OCI-LY7 (cell line): ENCODE data around the gene SNX27. TPM values are rescaled to one million over a fixed set of nuclear protein-coding genes. Genes with fewer than 3 reads are reported as not detected.
A peak's percentile ranks its signal among the peaks of the same experiment; 100 is the strongest.

ENCODE experiments used
- BruUV-seq: library from RNA; stranded (reverse); fragments of 400-500 nt; replicated peaks from 2 replicates; lab custom pipeline; 2021; lab: Mats Ljungman, UMichigan
- CTCF ChIA-PET: fragments of 300-600 bp; sonication (Branson Sonifier 250); formaldehyde crosslinking; loops from one replicate; lab custom pipeline; 2022; ENCODE audit warnings: antibody characterized with exemption; ENCODE audit not compliant: unreplicated experiment; lab: Charles Lee
- POLR2A ChIA-PET: fragments of 300-600 bp; sonication (Branson Sonifier 250); formaldehyde crosslinking; loops from one replicate; lab custom pipeline; 2022; ENCODE audit warnings: antibody characterized with exemption; lab: Charles Lee
- DNase-seq: peaks from one replicate; pipeline ENCODE4 v3.0.0-alpha.2; 2015; ENCODE audit warnings: low spot score
- H2AFZ ChIP-seq: fragments of 200-600 bp; sonication (generic), shearing (Covaris generic); 2 replicates; pipeline ENCODE4 v1.6.1; 2014; ENCODE audit warnings: mild to moderate bottlenecking, antibody characterized with exemption, low read length, moderate library complexity
- H3K27ac ChIP-seq: fragments of 200-600 bp; sonication (generic); 2 replicates; pipeline ENCODE4 v1.5.1; 2014; ENCODE audit warnings: mixed run types, low read depth, mild to moderate bottlenecking, moderate library complexity, low read length, inconsistent platforms; ENCODE audit not compliant: poor library complexity, severe bottlenecking
- H3K36me3 ChIP-seq: fragments of 200-600 bp; sonication (generic); 2 replicates; pipeline ENCODE4 v1.6.1; 2014; ENCODE audit warnings: mild to moderate bottlenecking, antibody characterized with exemption, low read length, moderate library complexity, mixed read lengths; ENCODE audit not compliant: insufficient read depth
- H3K4me1 ChIP-seq: fragments of 200-600 bp; sonication (generic); 2 replicates; pipeline ENCODE4 v1.5.1; 2014; ENCODE audit warnings: mild to moderate bottlenecking, low read length; ENCODE audit not compliant: insufficient read depth, poor library complexity, severe bottlenecking
- H3K4me2 ChIP-seq: fragments of 200-600 bp; sonication (generic); 2 replicates; pipeline ENCODE4 v1.6.1; 2014; ENCODE audit warnings: mild to moderate bottlenecking, low read length
- H3K4me3 ChIP-seq: fragments of 200-600 bp; sonication (generic); 2 replicates; pipeline ENCODE4 v1.5.1; 2014; ENCODE audit warnings: mild to moderate bottlenecking, low read depth, low read length; ENCODE audit not compliant: poor library complexity, severe bottlenecking
- H3K79me2 ChIP-seq: fragments of 200-600 bp; sonication (generic); 2 replicates; pipeline ENCODE4 v1.6.1; 2016; ENCODE audit warnings: low read depth, mild to moderate bottlenecking, low read length, moderate library complexity, mixed read lengths; ENCODE audit not compliant: insufficient read depth
- H3K9me2 ChIP-seq: fragments of 200-600 bp; sonication (generic); 2 replicates; pipeline ENCODE4 v1.6.1; 2016; ENCODE audit warnings: mild to moderate bottlenecking, low read length, mixed read lengths; ENCODE audit not compliant: insufficient read depth
- H3K9me3 ChIP-seq: fragments of 200-600 bp; sonication (generic); 2 replicates; pipeline ENCODE4 v1.6.1; 2014; ENCODE audit warnings: mild to moderate bottlenecking, mixed run types, low read length, mixed read lengths
- H4K20me1 ChIP-seq: fragments of 200-600 bp; sonication (generic); 2 replicates; pipeline ENCODE4 v1.6.1; 2014; ENCODE audit warnings: mild to moderate bottlenecking, antibody characterized with exemption, low read length, moderate library complexity, mixed read lengths; ENCODE audit not compliant: insufficient read depth
- CTCF ChIP-seq: fragments of 200-600 bp; sonication (generic); conservative IDR thresholded peaks from 2 replicates; pipeline ENCODE4 v1.5.1; 2014; ENCODE audit warnings: mild to moderate bottlenecking, antibody characterized with exemption, low read length, moderate library complexity, mixed read lengths
- EZH2phosphoT487 ChIP-seq: fragments of 200-600 bp; sonication (generic); IDR thresholded peaks from 2 replicates; pipeline ENCODE4 v1.6.1; 2018; ENCODE audit warnings: low read depth, borderline replicate concordance, mild to moderate bottlenecking, mixed run types, antibody characterized with exemption, low read length, moderate library complexity, mixed read lengths
- intact Hi-C: fragments of 100-400 bp; cut with micrococcal nuclease; formaldehyde crosslinking; loops from one replicate; pipeline ENCODE4 v1.10.0; 2022; ENCODE audit not compliant: unreplicated experiment
- total RNA-seq, 2 experiments: library from RNA; depleted of rRNA in 1 of 2; stranded (reverse); fragments of >200 nt in 1 of 2; shearing (Covaris generic) in 1 of 2; gene quantifications; 2 replicates each; pipeline ENCODE4 v1.2.3, GENCODE V29; 2014 to 2022

SNX27 gene
- total RNA-seq, 2 experiments from 2014 or later = 16.4 to 32.0 TPM

DNA sequence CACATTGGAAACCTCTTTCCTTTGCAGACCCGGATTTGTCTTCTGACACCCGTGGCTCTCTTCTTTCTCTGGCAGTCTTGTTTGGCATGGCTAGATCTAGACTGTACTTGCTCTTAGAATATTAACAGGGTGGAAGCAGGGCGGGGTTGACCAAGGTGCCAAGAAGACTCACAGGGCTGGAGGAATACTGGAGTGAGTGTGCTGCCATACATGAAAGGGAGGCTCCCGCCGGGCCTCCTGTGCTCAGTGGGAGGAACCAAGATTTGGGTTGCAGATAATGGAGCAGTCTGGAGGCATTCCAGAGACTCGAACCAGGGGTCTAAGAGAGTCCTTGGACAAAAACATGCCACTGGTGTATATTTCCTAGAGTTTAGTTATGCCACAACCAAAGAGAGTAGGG, 27.6 kb upstream of the SNX27 start:
- intact Hi-C loops = no loop called here
- no TSS peak for BruUV-seq
- H3K4me3 ChIP-seq = no peak overlapping the region
- POLR2A ChIA-PET = interaction anchor here (1.4 kb wide), 1 partner anchor 9 kb away, joined by 3 read pairs; no protein-coding TSS in a partner anchor
- DNase-seq = no peak
- no peaks in the 10 kb centered on the region; the same call in 1 of the 2 replicates for H3K79me2 ChIP-seq
- no peaks in the 10 kb centered on the region for H3K9me2 ChIP-seq
- no peaks in the 10 kb centered on the region for H4K20me1 ChIP-seq
- no peak overlapping the region for H3K4me2 ChIP-seq
- no peak overlapping the region for H3K27ac ChIP-seq
- CTCF ChIA-PET = no interaction called here
- no peak overlapping the region for H2AFZ ChIP-seq
- TF ChIP-seq CTCF = no peak
- TF ChIP-seq EZH2phosphoT487 = no peak
- H3K9me3 ChIP-seq = no peaks in the 10 kb centered on the region
- no peaks in the 10 kb centered on the region for H3K4me1 ChIP-seq
- H3K36me3 ChIP-seq = no peaks in the 10 kb centered on the region

- Histone ChIP-seq H3K27ac (no peak overlapping the region), H3K9me3 (no peaks in the 10 kb centered on the region), H3K79me2 (no peaks in the 10 kb centered on the region; the same call in 1 of the 2 replicates), H3K4me1 (no peaks in the 10 kb centered on the region), H3K36me3 (no peaks in the 10 kb centered on the region), H3K4me3 (no peak overlapping the region), H4K20me1 (no peaks in the 10 kb centered on the region), H3K4me2 (no peak overlapping the region), H2AFZ (no peak overlapping the region), H3K9me2 (no peaks in the 10 kb centered on the region)
- ChIA-PET POLR2A (no interaction called here), CTCF (no interaction called here)
- intact Hi-C loops = no loop called here
- BruUV-seq = no TSS peak
- DNase-seq = no peak
- no peak for TF ChIP-seq EZH2phosphoT487
- TF ChIP-seq CTCF = no peak
These were observed 27.1 kb upstream of the SNX27 start for GRCh38 chr1:151584780-151585179.

DNA sequence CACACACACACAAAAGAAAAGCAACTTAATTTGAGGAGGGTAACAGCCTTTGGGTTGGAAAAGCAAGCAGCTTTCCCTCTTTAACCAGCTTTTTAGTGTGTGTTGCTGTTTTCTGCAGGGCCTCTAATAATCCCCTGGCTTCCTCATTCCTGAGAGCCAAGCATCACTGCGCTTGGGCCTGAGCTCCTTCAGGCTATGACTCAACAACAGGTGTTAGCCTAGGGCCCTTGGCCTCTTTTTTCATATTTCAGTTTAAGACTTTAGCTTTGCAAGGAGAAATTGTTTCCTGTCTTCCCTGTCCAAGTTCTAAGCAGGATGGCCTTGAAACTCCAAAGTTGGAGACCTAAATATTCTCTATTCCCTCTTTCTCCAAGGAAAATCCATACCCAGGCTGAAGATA, 26.2 kb upstream of the SNX27 start:
- no peaks in the 10 kb centered on the region for H3K9me3 ChIP-seq
- H3K4me1 ChIP-seq = no peaks in the 10 kb centered on the region
- no peak overlapping the region for H3K27ac ChIP-seq
- ChIA-PET POLR2A (interaction anchor here (0.6 kb wide), 1 partner anchor 37 kb away, joined by 4 read pairs; no protein-coding TSS in a partner anchor), CTCF (interaction anchor here (0.5 kb wide), 1 partner anchor 25 kb away, joined by 4 read pairs; no protein-coding TSS in a partner anchor)
- no peaks in the 10 kb centered on the region for H3K9me2 ChIP-seq
- H3K79me2 ChIP-seq = no peaks in the 10 kb centered on the region; the same call in 1 of the 2 replicates
- H3K36me3 ChIP-seq = no peaks in the 10 kb centered on the region
- no peak overlapping the region for H2AFZ ChIP-seq
- H4K20me1 ChIP-seq = no peaks in the 10 kb centered on the region
- TF ChIP-seq CTCF (no peak), EZH2phosphoT487 (no peak)
- intact Hi-C loops = no loop called here
- DNase-seq = peak; percentile 28
- no peak overlapping the region for H3K4me3 ChIP-seq
- no TSS peak for BruUV-seq
- H3K4me2 ChIP-seq = no peak overlapping the region
